ENCODE results near the gene TMEM248.
"Not testable (repeated sequence)": the region's sequence is repeated elsewhere in the genome, so short reads cannot be mapped to it uniquely, and the experiment has no call there.

The TMEM248 gene

GRCh38 chr7:66920769-66921395, at the start of gene TMEM248:
Gene TMEM248 (plus strand): TSS chr7:66921225. CDS start chr7:66941866, 20,641 bp downstream.
- peak; percentile 86 for DNase-seq (ENCODE audit: low spot score)

GRCh38 chr7:66873476-66873875, 47.5 kb upstream of the TMEM248 start:
- DNase-seq (ENCODE audit: low spot score): no peak

- no peak for DNase-seq (ENCODE audit: low spot score)
These were observed 43.3 kb upstream of the TMEM248 start for GRCh38 chr7:66877577-66878300.

GRCh38 chr7:66878301-66878685, 42.7 kb upstream of the TMEM248 start:
- not testable (repeated sequence) for DNase-seq (ENCODE audit: low spot score)

- DNase-seq (ENCODE audit: low spot score): no peak
These were observed 41.0 kb upstream of the TMEM248 start for GRCh38 chr7:66880053-66880452.

GRCh38 chr7:66880577-66880976, 40.4 kb upstream of the TMEM248 start:
- DNase-seq (ENCODE audit: low spot score): not testable (repeated sequence)

- no peak for DNase-seq (ENCODE audit: low spot score)
These were observed 37.3 kb upstream of the TMEM248 start for GRCh38 chr7:66883716-66884115.

- DNase-seq (ENCODE audit: low spot score): not testable (repeated sequence)
These were observed 36.5 kb upstream of the TMEM248 start for GRCh38 chr7:66884556-66884955.

- DNase-seq (ENCODE audit: low spot score): no peak
These were observed 34.9 kb upstream of the TMEM248 start for GRCh38 chr7:66886152-66886551.

GRCh38 chr7:66888223-66888622, 32.8 kb upstream of the TMEM248 start:
- DNase-seq (ENCODE audit: low spot score): not testable (repeated sequence)

- DNase-seq (ENCODE audit: low spot score): no peak
These were observed 26.5 kb upstream of the TMEM248 start for GRCh38 chr7:66894463-66895080.

GRCh38 chr7:66896441-66896840, 24.6 kb upstream of the TMEM248 start:
- no peak for DNase-seq (ENCODE audit: low spot score)

- DNase-seq (ENCODE audit: low spot score): no peak
These were observed 21.3 kb upstream of the TMEM248 start for GRCh38 chr7:66899552-66900280.

- no peak for DNase-seq (ENCODE audit: low spot score)
These were observed 18.8 kb upstream of the TMEM248 start for GRCh38 chr7:66901941-66902843.

- DNase-seq (ENCODE audit: low spot score): no peak
These were observed 18.2 kb upstream of the TMEM248 start for GRCh38 chr7:66902844-66903180.

- no peak for DNase-seq (ENCODE audit: low spot score)
These were observed 17.5 kb upstream of the TMEM248 start for GRCh38 chr7:66903360-66904062.

GRCh38 chr7:66904063-66904593, 16.9 kb upstream of the TMEM248 start:
- DNase-seq (ENCODE audit: low spot score): no peak

- no peak for DNase-seq (ENCODE audit: low spot score)
These were observed 15.7 kb upstream of the TMEM248 start for GRCh38 chr7:66905278-66905677.

- DNase-seq (ENCODE audit: low spot score): peak; percentile 16
These were observed 15.3 kb upstream of the TMEM248 start for GRCh38 chr7:66905689-66906088.

- DNase-seq (ENCODE audit: low spot score): no peak
These were observed 13.3 kb upstream of the TMEM248 start for GRCh38 chr7:66907731-66908130.

- DNase-seq (ENCODE audit: low spot score): peak; percentile 51
These were observed 12.4 kb upstream of the TMEM248 start for GRCh38 chr7:66908598-66908997.
